ENCODE measurements around the gene ZNF407. TPM values are rescaled to one million over a fixed set of nuclear protein-coding genes. Genes with fewer than 3 reads are reported as not detected.

ZNF407 gene
- total and polyA plus RNA-seq, 2 donors from 2014 or later: 2.5 to 17.8 TPM

DNA sequence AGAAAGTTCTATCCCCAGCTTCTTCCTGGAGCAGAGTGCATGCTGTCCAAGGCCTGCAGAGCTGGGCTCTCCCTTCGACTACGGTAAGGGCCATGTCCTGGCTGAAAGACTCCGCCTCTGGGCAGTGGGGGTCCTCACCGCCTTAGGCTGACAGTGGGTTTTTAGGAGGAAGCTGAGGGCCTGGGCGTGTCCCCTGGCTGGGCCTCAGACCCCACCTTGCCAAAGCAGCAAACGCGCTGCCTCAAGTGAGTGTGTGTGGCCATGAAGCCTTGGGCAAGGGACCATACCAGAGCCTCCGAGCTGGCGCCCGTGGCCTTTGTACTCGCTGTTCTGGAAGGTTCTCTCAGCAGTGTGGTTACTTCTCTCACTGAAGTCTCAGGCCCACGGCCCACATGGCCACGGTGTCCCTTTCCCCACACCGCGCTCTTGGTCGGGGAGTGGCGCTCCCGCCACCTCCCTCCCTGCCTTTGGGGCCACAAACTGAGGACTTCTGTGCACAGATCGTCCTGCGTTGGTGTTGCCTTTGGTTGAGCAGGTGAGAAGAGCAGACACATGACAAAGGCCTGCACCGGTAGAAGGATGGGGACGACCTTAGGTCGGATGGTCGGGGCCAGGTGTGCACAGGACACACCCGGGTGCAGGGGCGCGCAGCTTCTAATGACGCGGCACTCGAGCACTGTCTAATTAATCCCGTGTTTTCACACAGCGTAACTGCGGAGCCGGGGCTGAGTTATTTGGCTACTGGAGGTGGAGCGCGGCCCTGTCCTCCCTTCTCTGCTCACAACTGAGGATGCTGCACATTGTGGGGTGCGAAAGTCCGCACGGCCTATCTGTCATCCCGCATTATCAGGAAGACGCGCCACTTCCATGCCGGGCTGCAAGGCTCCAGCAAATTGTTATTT, 489.7 kb downstream of the ZNF407 start:
- no peak overlapping the region for H3K27ac ChIP-seq (ENCODE audit: low read depth in 2 of 2, low read length in 2 of 2)
- no peak overlapping the region for H3K9ac ChIP-seq (ENCODE audit: low read length in 3 of 3)
- TF ChIP-seq, protein P1, sequence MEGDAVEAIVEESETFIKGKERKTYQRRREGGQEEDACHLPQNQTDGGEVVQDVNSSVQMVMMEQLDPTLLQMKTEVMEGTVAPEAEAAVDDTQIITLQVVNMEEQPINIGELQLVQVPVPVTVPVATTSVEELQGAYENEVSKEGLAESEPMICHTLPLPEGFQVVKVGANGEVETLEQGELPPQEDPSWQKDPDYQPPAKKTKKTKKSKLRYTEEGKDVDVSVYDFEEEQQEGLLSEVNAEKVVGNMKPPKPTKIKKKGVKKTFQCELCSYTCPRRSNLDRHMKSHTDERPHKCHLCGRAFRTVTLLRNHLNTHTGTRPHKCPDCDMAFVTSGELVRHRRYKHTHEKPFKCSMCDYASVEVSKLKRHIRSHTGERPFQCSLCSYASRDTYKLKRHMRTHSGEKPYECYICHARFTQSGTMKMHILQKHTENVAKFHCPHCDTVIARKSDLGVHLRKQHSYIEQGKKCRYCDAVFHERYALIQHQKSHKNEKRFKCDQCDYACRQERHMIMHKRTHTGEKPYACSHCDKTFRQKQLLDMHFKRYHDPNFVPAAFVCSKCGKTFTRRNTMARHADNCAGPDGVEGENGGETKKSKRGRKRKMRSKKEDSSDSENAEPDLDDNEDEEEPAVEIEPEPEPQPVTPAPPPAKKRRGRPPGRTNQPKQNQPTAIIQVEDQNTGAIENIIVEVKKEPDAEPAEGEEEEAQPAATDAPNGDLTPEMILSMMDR (IDR thresholded peaks at IDR 0.05; ENCODE audit: borderline replicate concordance, extremely low read depth, insufficient read depth): no peak
- H3K36me3 ChIP-seq (ENCODE audit: control insufficient read depth in 2 of 3, insufficient read depth in 3 of 3, low read length in 3 of 3): no peaks in the 10 kb centered on the region
- FAIRE-seq (no peak), DNase-seq (peak in 2 of 5 donors; percentile 3 to 20)
- intact Hi-C loops (cut with DNase I): no loop called here
- no peaks in the 10 kb centered on the region for H3K4me1 ChIP-seq (ENCODE audit: control insufficient read depth in 2 of 3, insufficient read depth in 2 of 3, low read depth in 1 of 3, low read length in 3 of 3)
- H3K9me3 ChIP-seq (ENCODE audit: control insufficient read depth in 2 of 3, insufficient read depth in 1 of 3, low read length in 3 of 3): peaks cover 0 to 1% (median 0%) of the 10 kb centered on the region in 3 donors
- no peak overlapping the region for H3K4me3 ChIP-seq (ENCODE audit: low read length in 3 of 3)
- no peaks in the 10 kb centered on the region for H3K27me3 ChIP-seq (ENCODE audit: control insufficient read depth, insufficient read depth, low read length)

DNA sequence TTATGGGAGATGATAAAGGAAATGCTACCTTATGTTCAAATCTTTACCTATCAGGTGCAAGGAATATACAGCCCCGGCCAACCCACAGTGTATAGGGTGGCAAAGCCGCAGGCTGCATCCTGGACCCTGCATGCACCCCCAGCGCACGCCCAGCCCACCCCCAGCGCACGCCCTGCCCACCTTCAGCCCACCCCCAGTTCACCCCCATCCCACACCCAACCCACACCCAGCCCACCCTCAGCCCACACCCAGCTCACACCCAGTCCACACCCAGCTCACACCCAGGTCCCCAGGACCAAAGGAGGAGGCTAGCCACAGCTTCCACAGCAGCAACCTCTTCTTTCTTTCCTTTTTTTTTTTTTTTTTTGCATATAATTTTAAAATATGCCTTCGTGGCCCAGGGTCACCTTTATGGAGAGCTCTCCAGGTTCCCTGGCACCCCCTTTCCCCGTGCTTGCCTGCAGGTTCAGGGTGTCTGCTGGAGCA, 490.4 kb downstream of the ZNF407 start:
- DNase-seq: peak in 1 of 5 donors; percentile 13
- intact Hi-C loops (cut with DNase I): no loop called here

DNA sequence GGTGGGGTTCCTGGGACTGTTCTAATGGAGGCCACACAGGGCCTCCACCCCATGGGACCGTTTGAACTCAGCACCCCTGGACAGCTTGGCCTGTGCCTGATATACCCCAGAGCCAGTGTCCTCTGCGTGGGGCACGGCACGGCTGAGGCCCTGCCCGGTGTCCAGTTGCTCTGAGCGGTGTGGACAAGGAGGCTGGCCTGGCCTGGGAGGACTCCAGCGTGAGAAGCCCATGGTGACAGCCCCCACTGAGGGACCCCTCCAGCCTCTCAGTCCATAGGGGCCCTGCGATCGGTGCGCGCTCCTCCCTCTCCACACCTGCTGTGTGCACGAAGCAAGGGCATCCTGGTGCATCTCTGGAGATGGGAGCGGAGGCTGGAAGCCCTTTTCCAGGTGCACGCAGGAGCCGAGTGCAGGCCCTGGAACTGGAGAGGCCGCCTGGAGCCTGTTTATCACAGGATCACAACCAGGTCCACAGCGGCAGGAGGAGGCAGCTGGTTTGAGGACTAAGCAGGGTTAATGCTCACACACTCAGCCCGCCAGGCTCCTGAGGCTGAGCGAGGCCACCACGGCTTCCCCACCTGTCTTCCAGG, 491.0 kb downstream of the ZNF407 start:
- FAIRE-seq (no peak), DNase-seq (peak in 2 of 5 donors; percentile 6 to 15)
- intact Hi-C loops (cut with DNase I): no loop called here
- no peaks in the 10 kb centered on the region for H3K4me1 ChIP-seq (ENCODE audit: control insufficient read depth in 2 of 3, insufficient read depth in 2 of 3, low read depth in 1 of 3, low read length in 3 of 3)
- H3K27ac ChIP-seq (ENCODE audit: low read depth in 2 of 2, low read length in 2 of 2): no peak overlapping the region
- no peak overlapping the region for H3K4me3 ChIP-seq (ENCODE audit: low read length in 3 of 3)
- TF ChIP-seq, protein P1 (IDR thresholded peaks at IDR 0.05; ENCODE audit: borderline replicate concordance, extremely low read depth, insufficient read depth): no peak
- H3K9ac ChIP-seq (ENCODE audit: low read length in 3 of 3): no peak overlapping the region
- no peaks in the 10 kb centered on the region for H3K36me3 ChIP-seq (ENCODE audit: control insufficient read depth in 2 of 3, insufficient read depth in 3 of 3, low read length in 3 of 3)
- peaks cover 0 to 1% (median 0%) of the 10 kb centered on the region in 3 donors for H3K9me3 ChIP-seq (ENCODE audit: control insufficient read depth in 2 of 3, insufficient read depth in 1 of 3, low read length in 3 of 3)
- H3K27me3 ChIP-seq (ENCODE audit: control insufficient read depth, insufficient read depth, low read length): no peaks in the 10 kb centered on the region

More for the DNA sequence above, 490.4 kb downstream of the ZNF407 start:
- Histone ChIP-seq H3K27ac (ENCODE audit: low read depth in 2 of 2, low read length in 2 of 2) (no peak overlapping the region), H3K4me1 (ENCODE audit: control insufficient read depth in 2 of 3, insufficient read depth in 2 of 3, low read depth in 1 of 3, low read length in 3 of 3) (no peaks in the 10 kb centered on the region), H3K9ac (ENCODE audit: low read length in 3 of 3) (no peak overlapping the region), H3K9me3 (ENCODE audit: control insufficient read depth in 2 of 3, insufficient read depth in 1 of 3, low read length in 3 of 3) (peaks cover 0 to 1% (median 0%) of the 10 kb centered on the region in 3 donors), H3K4me3 (ENCODE audit: low read length in 3 of 3) (no peak overlapping the region), H3K27me3 (ENCODE audit: control insufficient read depth, insufficient read depth, low read length) (no peaks in the 10 kb centered on the region), H3K36me3 (ENCODE audit: control insufficient read depth in 2 of 3, insufficient read depth in 3 of 3, low read length in 3 of 3) (no peaks in the 10 kb centered on the region)
- FAIRE-seq: no peak
- TF ChIP-seq, protein P1 (IDR thresholded peaks at IDR 0.05; ENCODE audit: borderline replicate concordance, extremely low read depth, insufficient read depth): no peak
